Stimulated activated naive B cell treated with anti-CD40 and anti-IgM and Interleukin-4, amounts not matched to agents 10 μg/mL and 1 μg/mL and 100 μg/mL, for 72 hours (primary cell): ENCODE results near the gene ENHO.

Experiments
- ATAC-seq, 2 donors: fragments of 150-1000 bp; cut with Tn5 transposase; replicated peaks; 2 replicates each; pipeline ENCODE4 v1.10.0; 2021; ENCODE audit warnings: moderate library complexity in 1 of 2
- DNase-seq: peaks from one replicate; pipeline ENCODE4 v3.0.0; 2021
- H3K27ac Mint-ChIP-seq: one replicate; pipeline ENCODE4 v1.8.0; 2022; ENCODE audit warnings: mild to moderate bottlenecking, mixed read lengths
- H3K27me3 Mint-ChIP-seq, 2 donors: one replicate each; pipeline ENCODE4 v1.8.0; 2022; ENCODE audit warnings: mixed read lengths in 2 of 2
- H3K36me3 Mint-ChIP-seq, 2 donors: one replicate each; pipeline ENCODE4 v1.8.0; 2022; ENCODE audit warnings: mixed read lengths in 2 of 2, mild to moderate bottlenecking in 1 of 2
- H3K4me1 Mint-ChIP-seq, 2 donors: one replicate each; pipeline ENCODE4 v1.8.0; 2022; ENCODE audit warnings: mixed read lengths in 2 of 2, mild to moderate bottlenecking in 1 of 2
- H3K4me3 Mint-ChIP-seq, 2 donors: one replicate each; pipeline ENCODE4 v1.8.0; 2022; ENCODE audit warnings: mild to moderate bottlenecking in 2 of 2, mixed read lengths in 2 of 2, moderate library complexity in 1 of 2
- H3K9me3 Mint-ChIP-seq, 2 donors: one replicate each; pipeline ENCODE4 v1.8.0; 2022; ENCODE audit warnings: mixed read lengths in 2 of 2, mild to moderate bottlenecking in 1 of 2

ENHO gene

DNA sequence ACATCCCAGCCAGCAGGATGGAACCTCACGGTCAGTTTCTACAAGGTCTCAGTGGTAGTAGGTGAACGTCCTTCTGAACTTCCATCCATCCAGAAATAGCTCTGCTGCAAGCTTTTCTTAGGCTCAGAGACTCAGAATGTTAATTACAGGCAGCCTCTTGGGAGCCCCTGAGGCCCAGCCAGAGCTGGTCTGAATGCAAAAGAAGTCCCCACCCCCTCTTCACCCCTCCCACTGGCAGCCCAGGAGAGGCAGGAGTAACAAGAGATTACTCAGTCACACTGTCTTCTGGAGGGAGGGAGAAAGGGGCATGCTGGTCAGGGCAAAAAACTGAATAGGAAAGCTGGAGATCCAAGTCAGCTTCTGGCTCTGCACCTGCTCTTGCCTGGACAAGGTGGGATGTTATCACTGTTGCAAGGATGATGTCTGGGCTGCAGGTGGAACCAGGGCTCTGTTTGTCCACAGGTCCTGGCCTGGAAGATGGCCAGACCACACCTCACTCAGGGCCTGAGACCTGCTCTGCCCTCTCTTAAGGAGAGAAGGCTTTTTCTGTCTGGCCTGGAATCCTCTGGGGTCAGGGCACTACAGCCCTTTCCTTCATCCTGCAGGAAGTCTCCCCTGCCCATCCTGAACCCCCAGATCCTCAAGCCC, 9.1 kb downstream of the ENHO start:
- ATAC-seq (peak in 1 of 2 donors; percentile 33), DNase-seq (no peak)
- H3K36me3 Mint-ChIP-seq = no peaks in the 10 kb centered on the region
- H3K27ac Mint-ChIP-seq = no peak overlapping the region
- no peak overlapping the region for H3K4me3 Mint-ChIP-seq
- no peaks in the 10 kb centered on the region for H3K9me3 Mint-ChIP-seq
- H3K4me1 Mint-ChIP-seq = no peaks in the 10 kb centered on the region
- peaks cover 25 to 27% of the 10 kb centered on the region in 2 donors for H3K27me3 Mint-ChIP-seq

DNA sequence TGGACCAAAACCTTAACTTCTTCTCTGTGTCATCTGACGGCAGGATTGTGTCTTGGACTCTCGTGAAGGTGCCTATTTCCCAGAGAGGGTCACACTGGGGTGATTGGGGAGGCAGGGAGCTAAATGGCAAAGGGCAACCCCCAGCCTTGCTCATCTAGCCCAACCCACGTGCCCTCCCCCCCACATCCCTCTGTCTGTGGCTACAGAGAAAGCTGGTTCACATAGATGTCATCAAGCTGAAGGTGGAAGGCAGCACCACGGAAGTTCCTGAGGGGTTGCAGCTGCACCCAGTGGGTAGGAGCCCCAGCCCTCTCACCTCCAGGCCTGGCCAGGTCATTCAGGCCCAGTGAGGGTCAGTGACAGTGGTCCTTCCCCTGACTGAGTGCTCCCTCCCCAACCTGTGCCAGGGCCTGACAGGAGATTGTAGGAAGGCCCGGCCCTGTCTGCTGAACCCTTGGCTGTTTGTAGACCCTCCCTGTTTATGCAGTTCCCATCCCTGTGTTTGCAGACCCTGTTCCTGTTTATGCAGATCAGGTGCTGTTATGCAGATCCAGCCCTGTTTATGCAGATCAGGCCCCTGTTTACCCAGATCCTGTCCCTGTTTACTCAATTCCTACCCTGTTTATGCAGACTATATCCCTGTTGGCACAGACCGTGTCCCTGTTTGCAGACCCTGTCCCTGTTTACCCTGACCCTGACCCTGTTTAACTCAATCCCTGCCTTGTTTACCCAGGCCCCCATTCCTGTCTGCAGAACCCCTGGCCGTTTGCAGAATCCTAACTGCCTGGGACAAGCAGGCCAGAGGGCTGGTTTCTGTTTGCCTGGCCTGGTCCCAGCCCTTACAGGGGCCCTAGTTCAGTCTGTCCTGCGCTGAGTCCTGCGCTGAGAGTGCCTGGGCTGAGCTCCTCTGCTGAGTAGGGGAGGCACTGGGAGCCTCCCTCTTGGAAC, 10.4 kb downstream of the ENHO start:
- H3K27ac Mint-ChIP-seq = no peak overlapping the region
- no peaks in the 10 kb centered on the region for H3K36me3 Mint-ChIP-seq
- H3K27me3 Mint-ChIP-seq = peaks cover 25% of the 10 kb centered on the region in 2 donors
- ATAC-seq (no peak), DNase-seq (no peak)
- H3K9me3 Mint-ChIP-seq = no peaks in the 10 kb centered on the region
- no peak overlapping the region for H3K4me3 Mint-ChIP-seq
- no peaks in the 10 kb centered on the region for H3K4me1 Mint-ChIP-seq

DNA sequence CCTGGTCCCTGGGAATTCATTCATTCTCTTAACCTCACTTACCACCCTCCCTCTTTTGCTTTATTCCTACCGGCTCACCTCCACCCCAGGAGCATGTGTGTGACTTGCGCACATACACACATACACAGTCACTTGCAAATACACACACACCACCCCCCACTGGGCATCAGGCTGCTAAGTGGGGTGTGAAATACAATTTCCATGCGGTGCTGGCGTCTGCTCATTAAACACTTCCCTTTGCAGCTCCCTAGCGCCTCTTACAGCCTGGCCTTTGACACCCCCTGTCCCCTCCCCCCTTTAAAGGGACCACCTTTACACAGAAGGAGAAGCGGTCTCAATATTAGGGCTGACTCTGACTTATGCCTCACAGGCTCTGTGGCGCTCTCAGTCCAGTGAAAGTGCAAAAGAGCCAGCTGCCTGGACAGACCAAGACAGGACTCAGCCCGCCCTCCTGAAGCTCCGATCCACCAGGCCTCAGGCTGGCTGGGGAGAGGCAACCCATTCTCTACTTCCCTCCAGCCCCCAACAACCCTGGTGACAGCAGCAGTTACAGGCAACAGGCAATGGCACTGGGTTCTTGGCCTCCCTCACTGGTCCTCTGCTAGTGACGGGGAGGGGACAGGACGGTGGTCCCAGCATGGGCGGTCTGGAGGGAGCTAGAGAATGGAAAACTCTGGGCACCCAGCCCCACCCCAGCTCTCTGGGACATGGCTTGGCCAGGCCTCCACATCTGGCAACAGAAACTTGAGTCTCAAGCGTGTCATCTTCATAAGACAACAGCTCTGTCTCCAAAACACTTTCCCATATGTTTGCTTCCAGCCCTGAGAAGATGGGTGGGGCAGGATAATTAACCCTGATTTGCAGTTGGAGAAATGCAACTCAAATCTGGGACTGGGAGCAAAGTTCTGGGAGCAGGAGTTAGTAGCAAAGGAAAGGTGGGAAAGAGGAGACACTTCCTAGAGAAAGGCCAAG, 12.0 kb downstream of the ENHO start:
- no peak for ATAC-seq
- no peak overlapping the region for H3K27ac Mint-ChIP-seq
- no peaks in the 10 kb centered on the region for H3K36me3 Mint-ChIP-seq
- H3K9me3 Mint-ChIP-seq = no peaks in the 10 kb centered on the region
- H3K4me1 Mint-ChIP-seq = no peaks in the 10 kb centered on the region
- peaks cover 19 to 20% of the 10 kb centered on the region in 2 donors for H3K27me3 Mint-ChIP-seq
- H3K4me3 Mint-ChIP-seq = no peak overlapping the region
- no peak for DNase-seq

DNA sequence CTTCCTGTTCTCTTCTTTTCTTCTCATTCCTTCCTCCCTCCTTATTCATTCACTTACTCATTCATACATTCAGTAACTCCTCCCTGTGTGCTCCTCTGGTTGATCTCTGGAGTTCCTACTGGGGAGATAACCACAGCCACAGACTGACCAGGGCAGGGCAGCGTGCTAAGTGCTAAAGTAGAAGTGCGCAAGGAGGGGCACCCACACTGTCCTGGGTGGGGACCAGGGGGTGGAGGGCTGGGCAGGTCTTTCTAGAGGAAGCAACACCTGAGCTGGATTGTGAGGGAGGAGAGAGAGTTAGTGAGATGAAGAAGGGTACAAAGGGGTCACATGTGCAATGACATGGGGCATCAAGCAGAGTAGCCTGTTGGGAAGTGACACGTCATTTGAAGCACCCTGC, 13.8 kb downstream of the ENHO start:
- Mint-ChIP-seq H3K36me3 (no peaks in the 10 kb centered on the region), H3K9me3 (no peaks in the 10 kb centered on the region), H3K4me3 (no peak overlapping the region), H3K27ac (no peak overlapping the region), H3K4me1 (no peaks in the 10 kb centered on the region), H3K27me3 (peaks cover 20 to 21% of the 10 kb centered on the region in 2 donors)
- DNase-seq (no peak), ATAC-seq (no peak)

DNA sequence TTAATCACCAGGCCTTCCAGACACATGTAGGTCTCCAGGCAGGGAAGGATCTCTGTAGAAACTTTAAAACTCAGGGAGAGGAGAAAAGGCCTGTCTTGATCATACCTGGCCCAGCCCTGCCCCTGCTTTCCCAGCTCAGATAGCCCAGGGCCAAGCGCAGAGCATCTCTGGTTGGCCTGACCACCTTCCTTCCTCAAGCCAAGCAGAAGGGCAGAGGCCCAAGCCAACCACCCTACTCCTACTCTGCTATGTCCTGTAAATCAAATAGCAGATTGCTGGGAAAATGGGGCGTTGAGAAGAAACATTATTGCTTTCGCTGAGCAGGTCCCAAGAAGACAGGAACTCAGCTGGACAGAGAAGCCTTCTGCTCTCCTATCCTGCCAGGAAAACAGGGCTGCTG, 14.3 kb downstream of the ENHO start:
- Mint-ChIP-seq H3K9me3 (no peaks in the 10 kb centered on the region), H3K36me3 (no peaks in the 10 kb centered on the region), H3K27ac (no peak overlapping the region), H3K4me3 (no peak overlapping the region), H3K27me3 (peaks cover 25% of the 10 kb centered on the region in 2 donors), H3K4me1 (no peaks in the 10 kb centered on the region)
- no peak for ATAC-seq
- DNase-seq = no peak

DNA sequence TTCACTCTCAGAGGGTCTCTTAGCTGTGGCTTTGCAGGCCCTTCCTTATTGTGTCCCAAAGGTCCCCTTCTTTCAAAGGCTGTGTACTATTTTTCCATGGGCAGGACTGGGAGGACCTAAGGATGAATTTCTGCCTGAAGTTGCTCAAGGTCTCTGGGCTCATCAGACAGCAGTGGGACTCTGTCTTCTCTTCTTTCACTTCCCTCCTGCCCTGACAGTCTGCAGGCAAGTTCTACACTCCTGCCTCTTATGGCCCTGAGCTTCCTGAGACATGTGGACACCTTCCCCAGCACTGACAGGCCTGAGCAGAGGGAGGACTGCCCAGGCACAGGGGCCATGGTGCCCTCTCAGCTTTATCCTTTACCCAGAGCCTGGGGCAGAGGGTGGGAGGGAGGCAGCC, 14.8 kb downstream of the ENHO start:
- Mint-ChIP-seq H3K4me1 (no peaks in the 10 kb centered on the region), H3K27me3 (peaks cover 26% of the 10 kb centered on the region in 2 donors), H3K9me3 (no peaks in the 10 kb centered on the region), H3K36me3 (no peaks in the 10 kb centered on the region), H3K27ac (no peak overlapping the region), H3K4me3 (no peak overlapping the region)
- no peak for ATAC-seq
- no peak for DNase-seq

DNA sequence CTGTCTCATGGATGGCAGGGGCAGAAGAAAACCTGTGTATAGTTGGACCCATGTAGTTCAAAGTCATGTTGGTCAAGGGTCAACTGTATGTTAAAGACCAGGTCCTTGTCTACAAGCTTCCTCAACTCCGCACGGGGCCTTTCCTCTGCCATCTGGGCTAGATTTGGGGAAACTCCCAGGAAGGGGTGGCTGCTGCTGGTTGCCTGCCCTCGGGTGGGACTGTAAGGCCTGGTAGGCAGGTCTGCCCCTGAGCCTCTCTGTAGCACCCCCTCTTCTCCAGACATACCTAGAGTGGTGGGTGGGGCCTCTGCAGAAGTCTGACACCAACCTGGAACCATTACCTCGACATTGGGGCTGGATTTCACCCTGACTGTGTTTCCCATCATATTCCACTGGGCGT, 15.2 kb downstream of the ENHO start:
- Mint-ChIP-seq H3K9me3 (no peaks in the 10 kb centered on the region), H3K4me3 (no peak overlapping the region), H3K4me1 (no peaks in the 10 kb centered on the region), H3K36me3 (no peaks in the 10 kb centered on the region), H3K27ac (no peak overlapping the region), H3K27me3 (peaks cover 26% of the 10 kb centered on the region in 2 donors)
- ATAC-seq (no peak), DNase-seq (no peak)

DNA sequence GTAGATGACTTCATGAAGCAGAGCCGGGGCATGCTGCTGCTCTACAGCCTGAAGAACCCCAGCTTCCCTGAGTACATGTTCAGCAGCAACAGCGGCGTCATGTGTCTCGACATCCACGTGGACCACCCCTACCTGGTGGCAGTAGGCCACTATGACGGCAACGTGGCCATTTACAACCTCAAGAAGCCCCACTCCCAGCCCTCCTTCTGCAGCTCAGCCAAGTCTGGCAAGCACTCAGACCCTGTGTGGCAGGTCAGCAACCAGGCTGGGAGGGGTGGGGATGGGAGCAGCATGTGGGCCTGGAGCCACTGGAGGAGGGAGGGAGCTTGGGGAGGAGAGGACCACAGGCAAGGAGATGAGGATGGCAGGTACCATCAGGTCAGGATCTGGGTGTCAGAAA, 16.2 kb downstream of the ENHO start:
- H3K4me3 Mint-ChIP-seq = no peak overlapping the region

DNA sequence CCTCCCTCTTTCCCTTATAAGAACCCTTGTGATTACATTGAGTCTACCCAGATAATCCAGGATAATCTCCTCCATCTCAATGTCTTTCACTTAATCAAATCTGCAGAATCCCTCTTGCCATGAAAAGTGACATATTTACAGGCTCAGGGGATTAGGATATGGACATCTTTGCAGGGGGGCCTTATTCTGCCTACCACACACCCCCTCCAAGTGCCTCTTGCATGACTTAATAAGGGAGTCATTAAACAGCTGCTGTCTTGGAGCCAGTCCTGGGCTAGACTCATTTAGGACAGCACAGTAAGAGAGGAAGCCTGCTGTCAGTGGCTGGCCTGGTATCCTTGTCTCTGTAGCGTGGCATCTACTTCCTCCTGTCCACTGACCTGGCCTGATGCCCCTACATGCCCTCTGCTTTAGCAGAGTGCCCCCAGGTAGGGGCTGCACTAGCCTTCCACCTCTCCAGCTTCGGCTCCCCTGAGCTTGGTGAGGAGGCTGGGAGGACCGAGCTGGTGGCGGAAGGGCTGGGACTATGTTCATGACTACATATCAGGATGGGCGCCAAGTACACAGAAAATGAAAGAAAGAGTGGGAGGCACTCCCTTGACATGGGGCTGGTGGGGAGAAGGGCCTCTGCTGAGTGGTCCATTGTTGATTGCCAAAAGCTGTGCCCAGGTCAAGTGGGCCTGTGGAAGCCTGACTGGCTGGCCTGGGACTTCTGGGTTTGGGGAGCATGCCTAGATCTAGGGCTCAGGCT, 17.2 kb downstream of the ENHO start:
- DNase-seq (no peak), ATAC-seq (no peak)
- H3K36me3 Mint-ChIP-seq = no peaks in the 10 kb centered on the region
- H3K9me3 Mint-ChIP-seq = no peaks in the 10 kb centered on the region
- H3K27me3 Mint-ChIP-seq = peaks cover 26 to 27% of the 10 kb centered on the region in 2 donors
- H3K4me3 Mint-ChIP-seq = no peak overlapping the region
- no peak overlapping the region for H3K27ac Mint-ChIP-seq
- peaks cover under 1 to 2% of the 10 kb centered on the region in 2 donors for H3K4me1 Mint-ChIP-seq

More for the DNA sequence above, 16.2 kb downstream of the ENHO start:
- DNase-seq (no peak), ATAC-seq (no peak)
- Mint-ChIP-seq H3K4me1 (no peaks in the 10 kb centered on the region), H3K27me3 (peaks cover 26% of the 10 kb centered on the region in 2 donors), H3K36me3 (no peaks in the 10 kb centered on the region), H3K9me3 (no peaks in the 10 kb centered on the region), H3K27ac (no peak overlapping the region)

DNA sequence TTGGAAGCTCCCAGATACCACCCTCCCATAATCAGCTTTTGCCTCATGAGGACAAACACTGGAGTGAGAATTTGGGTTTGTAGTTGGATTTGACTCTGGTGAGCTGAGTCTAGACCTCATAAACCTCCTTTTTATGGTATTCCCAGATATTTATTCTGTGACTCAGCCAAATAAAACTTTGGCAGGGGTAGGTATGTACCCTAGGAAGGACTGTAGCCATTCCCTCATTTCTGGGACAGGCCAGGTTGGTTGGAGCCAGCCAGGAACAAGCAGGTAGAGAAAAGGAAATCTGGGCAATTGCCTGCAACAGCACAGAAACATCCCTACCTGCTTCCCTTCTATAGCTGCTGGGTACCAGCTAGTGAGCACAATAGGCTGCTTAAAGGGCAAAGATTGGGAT, 19.4 kb downstream of the ENHO start:
- no peak for ATAC-seq
- no peak overlapping the region for H3K4me3 Mint-ChIP-seq
- H3K27ac Mint-ChIP-seq = no peak overlapping the region
- no peak for DNase-seq
- H3K9me3 Mint-ChIP-seq = no peaks in the 10 kb centered on the region
- H3K27me3 Mint-ChIP-seq = peaks cover 29 to 37% of the 10 kb centered on the region in 2 donors
- peaks cover 2 to 4% of the 10 kb centered on the region in 2 donors for H3K4me1 Mint-ChIP-seq
- H3K36me3 Mint-ChIP-seq = no peaks in the 10 kb centered on the region

DNA sequence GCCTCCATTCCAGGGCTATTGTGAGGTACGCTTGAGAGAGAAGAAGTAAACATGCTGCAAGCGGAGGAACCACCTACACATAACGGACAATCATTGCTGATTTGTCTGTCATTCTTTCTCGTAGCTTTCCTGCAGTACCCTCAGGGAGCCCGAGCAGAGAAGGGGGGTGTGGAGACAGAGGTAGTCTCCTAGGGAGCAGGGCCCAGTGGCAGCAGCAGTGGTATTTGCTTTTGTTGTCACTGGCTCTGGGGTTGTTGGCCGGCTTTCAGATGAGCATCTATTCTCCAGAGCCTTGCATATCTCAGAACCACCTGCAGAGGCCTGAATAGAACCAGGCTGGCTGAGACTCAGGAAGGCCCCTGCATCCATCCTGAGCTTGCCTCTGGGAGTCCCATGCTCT, 19.9 kb downstream of the ENHO start:
- ATAC-seq = no peak
- no peaks in the 10 kb centered on the region for H3K36me3 Mint-ChIP-seq
- no peaks in the 10 kb centered on the region for H3K9me3 Mint-ChIP-seq
- H3K4me3 Mint-ChIP-seq = no peak overlapping the region
- no peak overlapping the region for H3K27ac Mint-ChIP-seq
- peaks cover 29 to 37% of the 10 kb centered on the region in 2 donors for H3K27me3 Mint-ChIP-seq
- peaks cover 2 to 4% of the 10 kb centered on the region in 2 donors for H3K4me1 Mint-ChIP-seq
- no peak for DNase-seq

DNA sequence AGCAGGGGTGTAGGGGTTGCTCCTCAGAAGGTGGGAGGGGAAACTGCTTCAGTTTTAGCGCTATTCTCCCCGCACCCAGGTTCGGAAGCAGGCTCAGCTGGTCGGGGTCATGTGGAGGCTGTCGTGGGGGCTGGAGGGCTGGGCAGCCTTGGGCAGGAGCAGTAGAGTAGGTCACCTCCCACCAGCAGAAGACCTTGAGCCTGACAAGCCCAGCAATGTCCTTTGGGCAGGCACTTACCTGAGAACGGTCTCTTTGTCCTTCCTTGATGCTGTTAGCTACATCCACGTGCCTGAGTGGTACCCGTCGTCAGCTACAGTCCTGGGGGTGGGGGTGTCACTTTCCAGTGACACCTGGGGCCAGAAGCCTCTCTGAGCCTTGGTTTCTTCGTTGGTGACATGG, 20.3 kb downstream of the ENHO start:
- Mint-ChIP-seq H3K4me3 (no peak overlapping the region), H3K4me1 (peaks cover 2 to 4% of the 10 kb centered on the region in 2 donors), H3K27me3 (peaks cover 32 to 40% of the 10 kb centered on the region in 2 donors), H3K36me3 (no peaks in the 10 kb centered on the region), H3K9me3 (no peaks in the 10 kb centered on the region), H3K27ac (no peak overlapping the region)
- ATAC-seq (no peak), DNase-seq (no peak)

DNA sequence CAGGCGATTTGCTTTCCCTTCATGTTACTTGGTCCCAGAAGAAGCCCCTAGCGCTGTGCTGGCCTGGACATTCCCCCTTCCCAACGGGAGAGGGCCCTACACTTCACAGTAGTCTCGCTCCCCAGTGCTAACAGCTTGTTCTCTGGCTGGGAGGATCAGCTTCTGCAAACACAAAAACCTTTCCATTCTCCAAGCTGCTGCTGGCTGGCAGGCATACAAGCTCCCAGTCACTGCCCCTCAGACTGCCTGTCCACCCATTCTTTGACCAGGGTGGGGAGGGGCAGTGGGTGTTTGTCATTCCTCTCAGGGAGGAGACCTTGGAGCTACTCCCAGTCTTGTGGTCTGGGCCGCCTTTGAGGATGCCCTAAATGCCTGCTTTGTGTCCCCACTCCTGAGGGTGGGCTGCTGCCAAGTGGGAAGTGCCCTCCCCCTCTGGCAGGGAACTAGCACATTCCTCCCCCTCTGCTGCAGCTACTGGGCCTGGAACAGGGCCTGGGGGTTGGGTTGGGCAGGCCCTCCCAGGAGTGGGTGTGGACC, 20.8 kb downstream of the ENHO start:
- Mint-ChIP-seq H3K4me1 (peaks cover 2 to 4% of the 10 kb centered on the region in 2 donors), H3K9me3 (no peaks in the 10 kb centered on the region), H3K27me3 (peaks cover 35 to 43% of the 10 kb centered on the region in 2 donors), H3K27ac (no peak overlapping the region), H3K4me3 (no peak overlapping the region), H3K36me3 (no peaks in the 10 kb centered on the region)
- DNase-seq = no peak
- ATAC-seq = no peak
